ENCODE results near the gene MICAL2.

DNA sequence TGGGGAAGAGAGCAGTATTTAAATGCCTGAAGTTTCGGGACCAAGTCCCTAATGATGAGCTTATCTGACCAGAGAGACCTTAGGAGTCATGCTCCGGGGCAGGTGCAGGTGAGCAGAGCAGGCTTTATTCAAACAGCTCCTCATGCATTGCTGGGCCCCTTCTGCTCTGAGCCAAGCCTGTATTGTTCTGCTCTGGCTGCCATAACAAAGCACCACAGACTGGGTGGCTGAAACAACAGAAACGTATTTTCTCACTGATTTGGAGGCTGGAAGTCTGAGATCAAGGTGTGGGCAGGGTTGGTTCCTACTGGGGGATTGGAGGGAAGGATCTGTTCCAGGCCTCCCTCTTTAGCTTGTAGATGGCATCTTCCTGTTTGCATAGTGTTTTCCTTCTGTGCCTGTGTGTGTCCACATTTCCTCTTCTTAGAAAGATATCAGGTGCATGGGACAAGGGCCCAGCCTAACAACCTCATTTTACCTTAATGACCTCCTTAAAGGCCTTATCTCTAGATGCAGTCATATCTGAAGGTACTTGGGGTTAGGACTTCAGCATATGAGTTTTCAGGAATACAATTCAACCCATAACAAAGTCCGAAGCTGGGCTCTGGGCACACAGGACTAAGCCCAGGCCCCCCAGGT is 169.9 kb downstream of the MICAL2 start:
- TF ChIP-seq, protein P1, sequence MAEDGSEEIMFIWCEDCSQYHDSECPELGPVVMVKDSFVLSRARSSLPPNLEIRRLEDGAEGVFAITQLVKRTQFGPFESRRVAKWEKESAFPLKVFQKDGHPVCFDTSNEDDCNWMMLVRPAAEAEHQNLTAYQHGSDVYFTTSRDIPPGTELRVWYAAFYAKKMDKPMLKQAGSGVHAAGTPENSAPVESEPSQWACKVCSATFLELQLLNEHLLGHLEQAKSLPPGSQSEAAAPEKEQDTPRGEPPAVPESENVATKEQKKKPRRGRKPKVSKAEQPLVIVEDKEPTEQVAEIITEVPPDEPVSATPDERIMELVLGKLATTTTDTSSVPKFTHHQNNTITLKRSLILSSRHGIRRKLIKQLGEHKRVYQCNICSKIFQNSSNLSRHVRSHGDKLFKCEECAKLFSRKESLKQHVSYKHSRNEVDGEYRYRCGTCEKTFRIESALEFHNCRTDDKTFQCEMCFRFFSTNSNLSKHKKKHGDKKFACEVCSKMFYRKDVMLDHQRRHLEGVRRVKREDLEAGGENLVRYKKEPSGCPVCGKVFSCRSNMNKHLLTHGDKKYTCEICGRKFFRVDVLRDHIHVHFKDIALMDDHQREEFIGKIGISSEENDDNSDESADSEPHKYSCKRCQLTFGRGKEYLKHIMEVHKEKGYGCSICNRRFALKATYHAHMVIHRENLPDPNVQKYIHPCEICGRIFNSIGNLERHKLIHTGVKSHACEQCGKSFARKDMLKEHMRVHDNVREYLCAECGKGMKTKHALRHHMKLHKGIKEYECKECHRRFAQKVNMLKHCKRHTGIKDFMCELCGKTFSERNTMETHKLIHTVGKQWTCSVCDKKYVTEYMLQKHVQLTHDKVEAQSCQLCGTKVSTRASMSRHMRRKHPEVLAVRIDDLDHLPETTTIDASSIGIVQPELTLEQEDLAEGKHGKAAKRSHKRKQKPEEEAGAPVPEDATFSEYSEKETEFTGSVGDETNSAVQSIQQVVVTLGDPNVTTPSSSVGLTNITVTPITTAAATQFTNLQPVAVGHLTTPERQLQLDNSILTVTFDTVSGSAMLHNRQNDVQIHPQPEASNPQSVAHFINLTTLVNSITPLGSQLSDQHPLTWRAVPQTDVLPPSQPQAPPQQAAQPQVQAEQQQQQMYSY (CRISPR knock-in tag; IDR thresholded peaks at IDR 0.05), result no peak
- TF ChIP-seq FOXM1 (IDR thresholded peaks at IDR 0.05; ENCODE audit: low read depth, low read length), result no peak
- TF ChIP-seq STAT3 (IDR thresholded peaks at IDR 0.05; ENCODE audit: low read depth, low read length), result no peak
- TF ChIP-seq, protein P2, sequence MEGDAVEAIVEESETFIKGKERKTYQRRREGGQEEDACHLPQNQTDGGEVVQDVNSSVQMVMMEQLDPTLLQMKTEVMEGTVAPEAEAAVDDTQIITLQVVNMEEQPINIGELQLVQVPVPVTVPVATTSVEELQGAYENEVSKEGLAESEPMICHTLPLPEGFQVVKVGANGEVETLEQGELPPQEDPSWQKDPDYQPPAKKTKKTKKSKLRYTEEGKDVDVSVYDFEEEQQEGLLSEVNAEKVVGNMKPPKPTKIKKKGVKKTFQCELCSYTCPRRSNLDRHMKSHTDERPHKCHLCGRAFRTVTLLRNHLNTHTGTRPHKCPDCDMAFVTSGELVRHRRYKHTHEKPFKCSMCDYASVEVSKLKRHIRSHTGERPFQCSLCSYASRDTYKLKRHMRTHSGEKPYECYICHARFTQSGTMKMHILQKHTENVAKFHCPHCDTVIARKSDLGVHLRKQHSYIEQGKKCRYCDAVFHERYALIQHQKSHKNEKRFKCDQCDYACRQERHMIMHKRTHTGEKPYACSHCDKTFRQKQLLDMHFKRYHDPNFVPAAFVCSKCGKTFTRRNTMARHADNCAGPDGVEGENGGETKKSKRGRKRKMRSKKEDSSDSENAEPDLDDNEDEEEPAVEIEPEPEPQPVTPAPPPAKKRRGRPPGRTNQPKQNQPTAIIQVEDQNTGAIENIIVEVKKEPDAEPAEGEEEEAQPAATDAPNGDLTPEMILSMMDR (IDR thresholded peaks at IDR 0.05 in 2 of 3, conservative IDR thresholded peaks at IDR 0.05 in 1 of 3; ENCODE audit: control insufficient read depth in 2 of 3, extremely low read depth in 1 of 3, insufficient read depth in 1 of 3, low read depth in 3 of 3, low read length in 3 of 3), result no peak
- TF ChIP-seq, protein P3, sequence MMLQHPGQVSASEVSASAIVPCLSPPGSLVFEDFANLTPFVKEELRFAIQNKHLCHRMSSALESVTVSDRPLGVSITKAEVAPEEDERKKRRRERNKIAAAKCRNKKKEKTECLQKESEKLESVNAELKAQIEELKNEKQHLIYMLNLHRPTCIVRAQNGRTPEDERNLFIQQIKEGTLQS (IDR thresholded peaks at IDR 0.05; ENCODE audit: borderline replicate concordance, extremely low read depth, low read depth, low read length), result no peak
- no peak for TF ChIP-seq HDAC2 (IDR thresholded peaks at IDR 0.05)
- no peak for TF ChIP-seq KDM1A (IDR thresholded peaks at IDR 0.05; ENCODE audit: borderline replicate concordance)
- no peak for TF ChIP-seq NRF1 (conservative IDR thresholded peaks at IDR 0.05; ENCODE audit: low read depth, low read length)
- no peak for TF ChIP-seq PML (IDR thresholded peaks at IDR 0.05; ENCODE audit: low read length)
- TF ChIP-seq, protein P4, sequence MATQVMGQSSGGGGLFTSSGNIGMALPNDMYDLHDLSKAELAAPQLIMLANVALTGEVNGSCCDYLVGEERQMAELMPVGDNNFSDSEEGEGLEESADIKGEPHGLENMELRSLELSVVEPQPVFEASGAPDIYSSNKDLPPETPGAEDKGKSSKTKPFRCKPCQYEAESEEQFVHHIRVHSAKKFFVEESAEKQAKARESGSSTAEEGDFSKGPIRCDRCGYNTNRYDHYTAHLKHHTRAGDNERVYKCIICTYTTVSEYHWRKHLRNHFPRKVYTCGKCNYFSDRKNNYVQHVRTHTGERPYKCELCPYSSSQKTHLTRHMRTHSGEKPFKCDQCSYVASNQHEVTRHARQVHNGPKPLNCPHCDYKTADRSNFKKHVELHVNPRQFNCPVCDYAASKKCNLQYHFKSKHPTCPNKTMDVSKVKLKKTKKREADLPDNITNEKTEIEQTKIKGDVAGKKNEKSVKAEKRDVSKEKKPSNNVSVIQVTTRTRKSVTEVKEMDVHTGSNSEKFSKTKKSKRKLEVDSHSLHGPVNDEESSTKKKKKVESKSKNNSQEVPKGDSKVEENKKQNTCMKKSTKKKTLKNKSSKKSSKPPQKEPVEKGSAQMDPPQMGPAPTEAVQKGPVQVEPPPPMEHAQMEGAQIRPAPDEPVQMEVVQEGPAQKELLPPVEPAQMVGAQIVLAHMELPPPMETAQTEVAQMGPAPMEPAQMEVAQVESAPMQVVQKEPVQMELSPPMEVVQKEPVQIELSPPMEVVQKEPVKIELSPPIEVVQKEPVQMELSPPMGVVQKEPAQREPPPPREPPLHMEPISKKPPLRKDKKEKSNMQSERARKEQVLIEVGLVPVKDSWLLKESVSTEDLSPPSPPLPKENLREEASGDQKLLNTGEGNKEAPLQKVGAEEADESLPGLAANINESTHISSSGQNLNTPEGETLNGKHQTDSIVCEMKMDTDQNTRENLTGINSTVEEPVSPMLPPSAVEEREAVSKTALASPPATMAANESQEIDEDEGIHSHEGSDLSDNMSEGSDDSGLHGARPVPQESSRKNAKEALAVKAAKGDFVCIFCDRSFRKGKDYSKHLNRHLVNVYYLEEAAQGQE (IDR thresholded peaks at IDR 0.05; ENCODE audit: low read depth, low read length), result no peak
- no peak for TF ChIP-seq CHD2 (IDR thresholded peaks at IDR 0.05; ENCODE audit: borderline replicate concordance, low read depth, low read length)
- no peak for TF ChIP-seq POLR2A (IDR thresholded peaks at IDR 0.05; ENCODE audit: low read depth, low read length)
- no peak for TF ChIP-seq ZBED1 (IDR thresholded peaks at IDR 0.05; ENCODE audit: borderline replicate concordance)
- no peak for TF ChIP-seq MTA2 (IDR thresholded peaks at IDR 0.05; ENCODE audit: low read depth)
